ENCODE results near the gene PCSK9. TPM values are rescaled to one million over a fixed set of nuclear protein-coding genes. Genes with fewer than 3 reads are reported as not detected.

Gene PCSK9
- total and polyA plus RNA-seq, 2 experiments from 2014 or later, result 77.6 to 327 TPM

DNA sequence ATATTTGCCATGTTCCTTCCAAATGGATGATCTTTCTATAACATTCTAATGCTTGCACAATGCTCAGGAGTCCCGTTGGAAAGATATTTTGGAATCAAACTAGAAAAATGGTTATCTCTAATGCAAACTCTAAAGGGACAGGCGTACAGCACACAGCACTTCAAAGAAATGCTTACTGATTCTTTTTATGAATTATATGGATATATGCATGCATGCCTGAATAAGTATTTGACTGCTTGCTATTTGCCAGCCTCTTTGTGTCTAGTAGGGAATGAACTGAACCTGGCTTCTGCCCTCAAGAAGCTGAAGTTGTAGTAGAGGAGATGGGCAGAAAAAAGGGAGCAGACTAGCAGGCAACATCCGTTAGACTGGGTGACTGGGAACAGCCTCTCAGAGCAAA lies 48.1 kb downstream of the PCSK9 start:
- no peaks in the 10 kb centered on the region for H3K9me3 Mint-ChIP-seq
- H3K4me3 Mint-ChIP-seq, result no peak overlapping the region
- Histone ChIP-seq H3K4me2 (no peak overlapping the region), H3K27me3 (ENCODE audit: insufficient read depth) (no peaks in the 10 kb centered on the region), H2AFZ (no peak overlapping the region), H3K4me1 (ENCODE audit: insufficient read depth) (no peaks in the 10 kb centered on the region), H3K4me3 (no peak overlapping the region), H4K20me1 (replicated peaks; ENCODE audit: insufficient read depth) (no peaks in the 10 kb centered on the region; the same call in 1 of the 2 replicates), H3K9me2 (ENCODE audit: insufficient read depth) (no peaks in the 10 kb centered on the region), H3K27ac (ENCODE audit: low read depth) (peak overlapping the region; percentile 80; the same call in 1 of the 2 replicates), H3K36me3 (ENCODE audit: insufficient read depth) (peaks cover 21% of the 10 kb centered on the region; the same call in 1 of the 2 replicates), H3F3A (replicated peaks; ENCODE audit: low read depth) (peaks cover 6% of the 10 kb centered on the region; the same call in 1 of the 2 replicates), H3K79me2 (replicated peaks; ENCODE audit: insufficient read depth) (no peaks in the 10 kb centered on the region; the same call in 1 of the 2 replicates)
- ATAC-seq (no peak), DNase-seq (ENCODE audit: low spot score) (no peak)
- H3K27ac Mint-ChIP-seq, result no peak overlapping the region; the same call in 1 of the 2 replicates
- no peaks in the 10 kb centered on the region for H3K4me1 Mint-ChIP-seq
- H3K27me3 Mint-ChIP-seq (ENCODE audit: insufficient read depth, low read depth, poor library complexity), result no peaks in the 10 kb centered on the region
- no peak for TF ChIP-seq JUNB (IDR thresholded peaks at IDR 0.05; ENCODE audit: unreplicated experiment)
- no peak for TF ChIP-seq POLR2AphosphoS5 (IDR thresholded peaks at IDR 0.05; ENCODE audit: low read depth)
- TF ChIP-seq, protein P1, sequence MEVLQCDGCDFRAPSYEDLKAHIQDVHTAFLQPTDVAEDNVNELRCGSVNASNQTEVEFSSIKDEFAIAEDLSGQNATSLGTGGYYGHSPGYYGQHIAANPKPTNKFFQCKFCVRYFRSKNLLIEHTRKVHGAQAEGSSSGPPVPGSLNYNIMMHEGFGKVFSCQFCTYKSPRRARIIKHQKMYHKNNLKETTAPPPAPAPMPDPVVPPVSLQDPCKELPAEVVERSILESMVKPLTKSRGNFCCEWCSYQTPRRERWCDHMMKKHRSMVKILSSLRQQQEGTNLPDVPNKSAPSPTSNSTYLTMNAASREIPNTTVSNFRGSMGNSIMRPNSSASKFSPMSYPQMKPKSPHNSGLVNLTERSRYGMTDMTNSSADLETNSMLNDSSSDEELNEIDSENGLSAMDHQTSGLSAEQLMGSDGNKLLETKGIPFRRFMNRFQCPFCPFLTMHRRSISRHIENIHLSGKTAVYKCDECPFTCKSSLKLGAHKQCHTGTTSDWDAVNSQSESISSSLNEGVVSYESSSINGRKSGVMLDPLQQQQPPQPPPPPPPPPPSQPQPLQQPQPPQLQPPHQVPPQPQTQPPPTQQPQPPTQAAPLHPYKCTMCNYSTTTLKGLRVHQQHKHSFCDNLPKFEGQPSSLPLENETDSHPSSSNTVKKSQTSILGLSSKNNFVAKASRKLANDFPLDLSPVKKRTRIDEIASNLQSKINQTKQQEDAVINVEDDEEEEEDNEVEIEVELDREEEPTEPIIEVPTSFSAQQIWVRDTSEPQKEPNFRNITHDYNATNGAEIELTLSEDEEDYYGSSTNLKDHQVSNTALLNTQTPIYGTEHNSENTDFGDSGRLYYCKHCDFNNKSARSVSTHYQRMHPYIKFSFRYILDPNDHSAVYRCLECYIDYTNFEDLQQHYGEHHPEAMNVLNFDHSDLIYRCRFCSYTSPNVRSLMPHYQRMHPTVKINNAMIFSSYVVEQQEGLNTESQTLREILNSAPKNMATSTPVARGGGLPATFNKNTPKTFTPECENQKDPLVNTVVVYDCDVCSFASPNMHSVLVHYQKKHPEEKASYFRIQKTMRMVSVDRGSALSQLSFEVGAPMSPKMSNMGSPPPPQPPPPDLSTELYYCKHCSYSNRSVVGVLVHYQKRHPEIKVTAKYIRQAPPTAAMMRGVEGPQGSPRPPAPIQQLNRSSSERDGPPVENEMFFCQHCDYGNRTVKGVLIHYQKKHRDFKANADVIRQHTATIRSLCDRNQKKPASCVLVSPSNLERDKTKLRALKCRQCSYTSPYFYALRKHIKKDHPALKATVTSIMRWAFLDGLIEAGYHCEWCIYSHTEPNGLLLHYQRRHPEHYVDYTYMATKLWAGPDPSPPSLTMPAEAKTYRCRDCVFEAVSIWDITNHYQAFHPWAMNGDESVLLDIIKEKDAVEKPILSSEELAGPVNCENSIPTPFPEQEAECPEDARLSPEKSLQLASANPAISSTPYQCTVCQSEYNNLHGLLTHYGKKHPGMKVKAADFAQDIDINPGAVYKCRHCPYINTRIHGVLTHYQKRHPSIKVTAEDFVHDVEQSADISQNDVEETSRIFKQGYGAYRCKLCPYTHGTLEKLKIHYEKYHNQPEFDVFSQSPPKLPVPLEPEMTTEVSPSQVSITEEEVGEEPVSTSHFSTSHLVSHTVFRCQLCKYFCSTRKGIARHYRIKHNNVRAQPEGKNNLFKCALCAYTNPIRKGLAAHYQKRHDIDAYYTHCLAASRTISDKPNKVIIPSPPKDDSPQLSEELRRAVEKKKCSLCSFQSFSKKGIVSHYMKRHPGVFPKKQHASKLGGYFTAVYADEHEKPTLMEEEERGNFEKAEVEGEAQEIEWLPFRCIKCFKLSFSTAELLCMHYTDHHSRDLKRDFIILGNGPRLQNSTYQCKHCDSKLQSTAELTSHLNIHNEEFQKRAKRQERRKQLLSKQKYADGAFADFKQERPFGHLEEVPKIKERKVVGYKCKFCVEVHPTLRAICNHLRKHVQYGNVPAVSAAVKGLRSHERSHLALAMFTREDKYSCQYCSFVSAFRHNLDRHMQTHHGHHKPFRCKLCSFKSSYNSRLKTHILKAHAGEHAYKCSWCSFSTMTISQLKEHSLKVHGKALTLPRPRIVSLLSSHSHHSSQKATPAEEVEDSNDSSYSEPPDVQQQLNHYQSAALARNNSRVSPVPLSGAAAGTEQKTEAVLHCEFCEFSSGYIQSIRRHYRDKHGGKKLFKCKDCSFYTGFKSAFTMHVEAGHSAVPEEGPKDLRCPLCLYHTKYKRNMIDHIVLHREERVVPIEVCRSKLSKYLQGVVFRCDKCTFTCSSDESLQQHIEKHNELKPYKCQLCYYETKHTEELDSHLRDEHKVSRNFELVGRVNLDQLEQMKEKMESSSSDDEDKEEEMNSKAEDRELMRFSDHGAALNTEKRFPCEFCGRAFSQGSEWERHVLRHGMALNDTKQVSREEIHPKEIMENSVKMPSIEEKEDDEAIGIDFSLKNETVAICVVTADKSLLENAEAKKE (CRISPR knock-in tag; IDR thresholded peaks at IDR 0.05), result no peak
- TF ChIP-seq STAT1 (IDR thresholded peaks at IDR 0.05; ENCODE audit: unreplicated experiment), result no peak
- TF ChIP-seq EZH2 (IDR thresholded peaks at IDR 0.05; ENCODE audit: low read depth, unreplicated experiment), result no peak
- peaks cover 76% of the 10 kb centered on the region for H3K36me3 Mint-ChIP-seq (ENCODE audit: low read depth)

DNA sequence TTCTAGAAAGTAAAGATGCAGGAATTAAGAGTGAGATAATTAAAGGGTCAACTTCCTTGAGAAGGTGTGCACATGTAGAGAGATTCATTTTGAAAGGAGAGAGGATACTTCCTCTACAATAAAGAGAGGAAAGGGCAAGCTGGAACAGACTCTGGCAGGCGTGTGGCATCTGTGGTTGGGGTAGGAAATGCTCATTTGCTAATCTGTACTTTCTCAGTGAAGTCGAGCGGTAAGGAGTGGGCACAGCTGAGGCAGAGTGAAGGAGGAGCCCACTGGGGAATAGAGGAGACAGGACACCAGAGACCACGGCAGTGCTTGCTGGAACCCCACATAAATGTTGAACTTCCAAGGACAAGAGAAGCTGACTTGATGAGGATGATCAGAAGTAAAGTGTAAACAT lies 49.1 kb downstream of the PCSK9 start:
- Histone ChIP-seq H3K27ac (ENCODE audit: low read depth) (peak overlapping the region; percentile 80), H3K4me2 (no peak overlapping the region), H3K4me1 (ENCODE audit: insufficient read depth) (no peaks in the 10 kb centered on the region), H4K20me1 (replicated peaks; ENCODE audit: insufficient read depth) (no peaks in the 10 kb centered on the region; the same call in 1 of the 2 replicates), H2AFZ (no peak overlapping the region), H3K9me2 (ENCODE audit: insufficient read depth) (no peaks in the 10 kb centered on the region), H3K4me3 (no peak overlapping the region), H3K36me3 (ENCODE audit: insufficient read depth) (peaks cover 30% of the 10 kb centered on the region; the same call in 1 of the 2 replicates), H3K79me2 (replicated peaks; ENCODE audit: insufficient read depth) (no peaks in the 10 kb centered on the region; the same call in 1 of the 2 replicates), H3F3A (replicated peaks; ENCODE audit: low read depth) (peaks cover 6% of the 10 kb centered on the region; the same call in 1 of the 2 replicates), H3K27me3 (ENCODE audit: insufficient read depth) (no peaks in the 10 kb centered on the region)
- Mint-ChIP-seq H3K27me3 (ENCODE audit: insufficient read depth, low read depth, poor library complexity) (no peaks in the 10 kb centered on the region), H3K9me3 (no peaks in the 10 kb centered on the region), H3K36me3 (ENCODE audit: low read depth) (peaks cover 73% of the 10 kb centered on the region), H3K27ac (no peak overlapping the region), H3K4me3 (no peak overlapping the region), H3K4me1 (no peaks in the 10 kb centered on the region)
- DNase-seq (ENCODE audit: low spot score), result no peak
- no peak for ATAC-seq
- TF ChIP-seq POLR2AphosphoS5 (IDR thresholded peaks at IDR 0.05; ENCODE audit: low read depth) (no peak), JUNB (IDR thresholded peaks at IDR 0.05; ENCODE audit: unreplicated experiment) (no peak), CREB1 (CRISPR knock-in tag; IDR thresholded peaks at IDR 0.05; ENCODE audit: low read depth) (no peak), ZNF114 (CRISPR knock-in tag; IDR thresholded peaks at IDR 0.05) (no peak), ZNF331 (CRISPR knock-in tag; IDR thresholded peaks at IDR 0.05; ENCODE audit: low read depth) (no peak), NANOG (IDR thresholded peaks at IDR 0.05; ENCODE audit: borderline replicate concordance) (no peak), EZH2phosphoT487 (IDR thresholded peaks at IDR 0.05; ENCODE audit: unreplicated experiment) (no peak)
- TF ChIP-seq, protein P2, sequence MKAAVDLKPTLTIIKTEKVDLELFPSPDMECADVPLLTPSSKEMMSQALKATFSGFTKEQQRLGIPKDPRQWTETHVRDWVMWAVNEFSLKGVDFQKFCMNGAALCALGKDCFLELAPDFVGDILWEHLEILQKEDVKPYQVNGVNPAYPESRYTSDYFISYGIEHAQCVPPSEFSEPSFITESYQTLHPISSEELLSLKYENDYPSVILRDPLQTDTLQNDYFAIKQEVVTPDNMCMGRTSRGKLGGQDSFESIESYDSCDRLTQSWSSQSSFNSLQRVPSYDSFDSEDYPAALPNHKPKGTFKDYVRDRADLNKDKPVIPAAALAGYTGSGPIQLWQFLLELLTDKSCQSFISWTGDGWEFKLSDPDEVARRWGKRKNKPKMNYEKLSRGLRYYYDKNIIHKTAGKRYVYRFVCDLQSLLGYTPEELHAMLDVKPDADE (IDR thresholded peaks at IDR 0.05), result no peak
- TF ChIP-seq, protein P3, sequence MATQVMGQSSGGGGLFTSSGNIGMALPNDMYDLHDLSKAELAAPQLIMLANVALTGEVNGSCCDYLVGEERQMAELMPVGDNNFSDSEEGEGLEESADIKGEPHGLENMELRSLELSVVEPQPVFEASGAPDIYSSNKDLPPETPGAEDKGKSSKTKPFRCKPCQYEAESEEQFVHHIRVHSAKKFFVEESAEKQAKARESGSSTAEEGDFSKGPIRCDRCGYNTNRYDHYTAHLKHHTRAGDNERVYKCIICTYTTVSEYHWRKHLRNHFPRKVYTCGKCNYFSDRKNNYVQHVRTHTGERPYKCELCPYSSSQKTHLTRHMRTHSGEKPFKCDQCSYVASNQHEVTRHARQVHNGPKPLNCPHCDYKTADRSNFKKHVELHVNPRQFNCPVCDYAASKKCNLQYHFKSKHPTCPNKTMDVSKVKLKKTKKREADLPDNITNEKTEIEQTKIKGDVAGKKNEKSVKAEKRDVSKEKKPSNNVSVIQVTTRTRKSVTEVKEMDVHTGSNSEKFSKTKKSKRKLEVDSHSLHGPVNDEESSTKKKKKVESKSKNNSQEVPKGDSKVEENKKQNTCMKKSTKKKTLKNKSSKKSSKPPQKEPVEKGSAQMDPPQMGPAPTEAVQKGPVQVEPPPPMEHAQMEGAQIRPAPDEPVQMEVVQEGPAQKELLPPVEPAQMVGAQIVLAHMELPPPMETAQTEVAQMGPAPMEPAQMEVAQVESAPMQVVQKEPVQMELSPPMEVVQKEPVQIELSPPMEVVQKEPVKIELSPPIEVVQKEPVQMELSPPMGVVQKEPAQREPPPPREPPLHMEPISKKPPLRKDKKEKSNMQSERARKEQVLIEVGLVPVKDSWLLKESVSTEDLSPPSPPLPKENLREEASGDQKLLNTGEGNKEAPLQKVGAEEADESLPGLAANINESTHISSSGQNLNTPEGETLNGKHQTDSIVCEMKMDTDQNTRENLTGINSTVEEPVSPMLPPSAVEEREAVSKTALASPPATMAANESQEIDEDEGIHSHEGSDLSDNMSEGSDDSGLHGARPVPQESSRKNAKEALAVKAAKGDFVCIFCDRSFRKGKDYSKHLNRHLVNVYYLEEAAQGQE (IDR thresholded peaks at IDR 0.05; ENCODE audit: unreplicated experiment), result no peak
